Suprapubic skin (tissue), 3 donors: ENCODE data around the gene TK2.

Source experiments
- CTCF ChIP-seq, 2 donors: fragments of 200-600 bp in 1 of 2; fragments of 450-650 bp in 1 of 2; sonication (generic) in 1 of 2; IDR thresholded peaks; one replicate each; pipeline ENCODE4 v1.5.1; 2016 to 2019; ENCODE audit warnings: antibody characterized with exemption in 2 of 2, mild to moderate bottlenecking in 1 of 2, moderate library complexity in 1 of 2
- POLR2AphosphoS5 ChIP-seq, 3 donors: sonication (generic); formaldehyde crosslinking; IDR thresholded peaks; one replicate each; pipeline ENCODE4 v1.6.1; 2017; ENCODE audit warnings: antibody characterized with exemption in 3 of 3

- no peak for TF ChIP-seq CTCF (IDR thresholded peaks at IDR 0.05)
- TF ChIP-seq POLR2AphosphoS5 (IDR thresholded peaks at IDR 0.05) = no peak
Observed at GRCh38 chr16:66542396-66542795, 7.5 kb downstream of the TK2 start.
